Tibial artery (tissue), 4 donors: ENCODE data around the gene POU2AF3.

Source experiments
- DNase-seq, 2 donors: peaks; one replicate each; pipeline ENCODE4 v3.0.0-alpha.2; 2019
- H3K27ac ChIP-seq, 2 donors: fragments of 200-600 bp; sonication (generic) in 1 of 2; 1 replicate in 1 of 2; 2 replicates in 1 of 2; pipeline ENCODE4 v1.5.1; 2018 to 2019; ENCODE audit warnings: mild to moderate bottlenecking in 1 of 2
- H3K27me3 ChIP-seq, 2 donors: fragments of 200-600 bp; sonication (generic) in 1 of 2; one replicate each; pipeline versions ENCODE4 v1.5.1 to v1.6.0; 2016 to 2019
- H3K36me3 ChIP-seq, 3 donors: fragments of 200-600 bp; sonication (generic) in 2 of 3; one replicate each; pipeline ENCODE4 v1.5.1; 2016 to 2019; ENCODE audit warnings: mild to moderate bottlenecking in 2 of 3
- H3K4me1 ChIP-seq, 4 donors: fragments of 200-600 bp; sonication (generic) in 2 of 4; 1 replicate in 3 of 4; 2 replicates in 1 of 4; pipeline ENCODE4 v1.5.1; 2016 to 2019
- H3K4me3 ChIP-seq, 2 donors: fragments of 200-600 bp; sonication (generic) in 1 of 2; 1 replicate in 1 of 2; 2 replicates in 1 of 2; pipeline ENCODE4 v1.5.1; 2018 to 2019; ENCODE audit warnings: mild to moderate bottlenecking in 2 of 2
- H3K9me3 ChIP-seq, 3 donors: fragments of 200-600 bp; sonication (generic) in 1 of 3; one replicate each; pipeline ENCODE4 v1.5.1; 2016 to 2019
- CTCF ChIP-seq, 2 experiments: fragments of 200-600 bp in 1 of 2; fragments of 450-650 bp in 1 of 2; IDR thresholded peaks; one replicate each; pipeline ENCODE4 v1.5.1; 2017 to 2019; ENCODE audit warnings: antibody characterized with exemption in 2 of 2, mild to moderate bottlenecking in 1 of 2, moderate library complexity in 1 of 2
- intact Hi-C: fragments of 100-400 bp; cut with DNase I; formaldehyde crosslinking; loops from one replicate; pipeline ENCODE4 v1.15.0; 2023; ENCODE audit warnings: low total_unique reads

Gene POU2AF3

GRCh38 chr11:111307472-111308108 is 9.2 kb downstream of the POU2AF3 start:
- Histone ChIP-seq H3K36me3 (no peaks in the 10 kb centered on the region), H3K9me3 (no peaks in the 10 kb centered on the region), H3K27ac (no peak overlapping the region), H3K27me3 (no peaks in the 10 kb centered on the region), H3K4me1 (peaks cover 0 to 8% (median 0%) of the 10 kb centered on the region in 4 donors), H3K4me3 (no peak overlapping the region)
- intact Hi-C loops, result no loop called here
- no peak for TF ChIP-seq CTCF (IDR thresholded peaks at IDR 0.05)
- no peak for DNase-seq

DNA sequence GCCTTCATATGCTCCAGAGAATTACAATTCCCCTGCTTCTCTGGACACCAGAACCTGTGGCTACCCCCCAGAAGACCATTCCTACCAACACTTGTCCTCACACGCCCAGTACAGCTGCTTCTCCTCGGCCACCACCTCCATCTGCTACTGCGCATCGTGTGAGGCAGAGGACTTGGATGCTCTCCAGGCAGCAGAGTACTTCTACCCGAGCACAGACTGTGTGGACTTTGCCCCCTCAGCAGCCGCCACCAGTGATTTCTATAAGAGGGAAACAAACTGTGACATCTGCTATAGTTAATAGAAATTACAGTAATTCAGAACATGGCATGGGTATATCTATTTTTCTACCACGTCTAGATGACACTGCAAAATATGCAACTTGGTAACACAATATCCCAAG is 9.8 kb downstream of the POU2AF3 start:
- H3K27ac ChIP-seq, result no peak overlapping the region
- H3K9me3 ChIP-seq, result no peaks in the 10 kb centered on the region
- no peaks in the 10 kb centered on the region for H3K36me3 ChIP-seq
- DNase-seq, result no peak
- peaks cover 0 to 5% (median 0%) of the 10 kb centered on the region in 4 donors for H3K4me1 ChIP-seq
- intact Hi-C loops, result no loop called here
- no peak overlapping the region for H3K4me3 ChIP-seq
- TF ChIP-seq CTCF (IDR thresholded peaks at IDR 0.05), result no peak
- H3K27me3 ChIP-seq, result no peaks in the 10 kb centered on the region

- Histone ChIP-seq H3K4me3 (no peak overlapping the region), H3K4me1 (no peaks in the 10 kb centered on the region), H3K36me3 (no peaks in the 10 kb centered on the region), H3K27me3 (no peaks in the 10 kb centered on the region), H3K9me3 (no peaks in the 10 kb centered on the region), H3K27ac (no peak overlapping the region)
- DNase-seq, result no peak
- TF ChIP-seq CTCF (IDR thresholded peaks at IDR 0.05), result no peak
- intact Hi-C loops, result no loop called here
Measured at GRCh38 chr11:111309215-111309915, 11.0 kb downstream of the POU2AF3 start.

DNA sequence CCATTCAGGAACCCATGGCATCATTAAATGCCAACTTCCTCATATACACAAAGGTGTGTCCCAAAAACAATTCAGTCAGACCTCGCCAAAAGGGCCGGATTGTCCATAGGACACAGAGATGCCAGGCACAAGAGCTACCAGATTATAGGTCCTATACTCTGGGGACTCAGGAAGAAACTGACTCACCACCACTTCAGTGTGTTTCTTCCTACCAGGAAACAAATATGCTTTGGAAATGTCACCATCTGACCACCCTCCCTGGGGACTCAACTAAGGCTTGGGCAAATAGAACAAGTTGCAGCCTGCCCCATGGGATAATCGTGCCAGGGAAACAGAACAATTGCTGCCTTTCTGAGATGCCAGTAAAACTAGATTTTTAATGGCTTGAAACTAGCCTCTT is 11.7 kb downstream of the POU2AF3 start:
- no peaks in the 10 kb centered on the region for H3K9me3 ChIP-seq
- H3K27me3 ChIP-seq, result no peaks in the 10 kb centered on the region
- no peak for TF ChIP-seq CTCF (IDR thresholded peaks at IDR 0.05)
- H3K36me3 ChIP-seq, result no peaks in the 10 kb centered on the region
- H3K27ac ChIP-seq, result no peak overlapping the region
- intact Hi-C loops, result no loop called here
- H3K4me1 ChIP-seq, result no peaks in the 10 kb centered on the region
- H3K4me3 ChIP-seq, result no peak overlapping the region
- DNase-seq, result no peak

- no peaks in the 10 kb centered on the region for H3K9me3 ChIP-seq
- H3K27me3 ChIP-seq, result no peaks in the 10 kb centered on the region
- H3K4me3 ChIP-seq, result no peak overlapping the region
- no peak for TF ChIP-seq CTCF (IDR thresholded peaks at IDR 0.05)
- intact Hi-C loops, result no loop called here
- no peak for DNase-seq
- no peaks in the 10 kb centered on the region for H3K4me1 ChIP-seq
- H3K27ac ChIP-seq, result no peak overlapping the region
- H3K36me3 ChIP-seq, result no peaks in the 10 kb centered on the region
Measured at GRCh38 chr11:111310723-111311122, 12.4 kb downstream of the POU2AF3 start.
